GM19455 (cell line): ENCODE results near the gene GPR143.

ENCODE experiments used
- ATAC-seq: cut with Tn5 transposase; IDR thresholded peaks from one replicate; pipeline ENCODE4 v1.9.1; 2021; ENCODE audit not compliant: unreplicated experiment

The GPR143 gene

GRCh38 chrX:9676306-9676705 lies 89.3 kb downstream of the GPR143 start:
- no peak for ATAC-seq
